Motor neuron (in vitro differentiated cells): ENCODE results near the gene BDP1. TPM values are rescaled to one million over a fixed set of nuclear protein-coding genes. Genes with fewer than 3 reads are reported as not detected.
"Not testable (repeated sequence)": the region's sequence is repeated elsewhere in the genome, so short reads cannot be mapped to it uniquely, and the experiment has no call there.

Experiments
- ATAC-seq, 8 experiments: fragments of 200-7000 bp; cut with Tn5 transposase; replicated peaks in 6 of 8; 2 replicates each; pipeline ENCODE4 v1.8.0; 2021; ENCODE audit warnings: mild to moderate bottlenecking in 8 of 8, moderate library complexity in 8 of 8
- H3K27ac ChIP-seq, 2 donors: fragments of 250-450 bp; sonication (Bioruptor Pico); 2 replicates each; pipeline ENCODE4 v1.9.0; 2021; ENCODE audit warnings: antibody characterized with exemption in 2 of 2, mild to moderate bottlenecking in 2 of 2, moderate library complexity in 1 of 2
- H3K4me1 ChIP-seq, 2 donors: fragments of 250-450 bp; sonication (Bioruptor Pico); replicated peaks in 1 of 2; 2 replicates each; pipeline ENCODE4 v1.6.1; 2021; ENCODE audit warnings: antibody characterized with exemption in 2 of 2, mild to moderate bottlenecking in 2 of 2, moderate library complexity in 1 of 2
- H3K4me3 ChIP-seq, 5 donors: fragments of 250-450 bp; sonication (Bioruptor Pico); 2 replicates each; pipeline ENCODE4 v1.9.0; 2021; ENCODE audit warnings: antibody characterized with exemption in 5 of 5, mild to moderate bottlenecking in 5 of 5, moderate library complexity in 4 of 5
- WGBS, 10 experiments: fragments of 450-650 bp; shearing (Covaris generic); methylation state at CpG; one replicate each; pipeline ENCODE4 v1.0.0; 2022; 5-methylcytosine and 5-hydroxymethylcytosine counted together
- in situ Hi-C, 9 experiments: fragments of 400-800 bp; cut with MboI; loops; one replicate each; pipeline ENCODE4 v1.15.0; 2021; ENCODE audit warnings: low sequenced_read_pairs in 9 of 9, low pct_unique_long_range_greater_than_20kb in 2 of 9; ENCODE audit not compliant: unreplicated experiment in 9 of 9
- total RNA-seq, 8 experiments: library from RNA; unstranded; fragments of 300-600 nt; gene quantifications; 2 replicates each; pipeline versions ENCODE4 v1.2.3 to v1.2.4, GENCODE V29; 2022

The BDP1 gene
- total RNA-seq, 8 experiments from 2014 or later = 16.5 to 42.3 (median 25.1) TPM

- H3K27ac ChIP-seq, in situ Hi-C loops, H3K4me1 ChIP-seq: not testable (repeated sequence)
- peak in 7 of 8 experiments; percentile 50 to 86 (median 83) for ATAC-seq
- H3K4me3 ChIP-seq = peak overlapping the region; percentile 26 to 39 (median 35)
- WGBS, 10 experiments = 20% methylated on average over 1 of the region's 20 CpGs; no CpG with 5 or more reads in 9 of the 10 experiments
Measured at GRCh38 chr5:71445523-71446152, 9.8 kb upstream of the BDP1 start.

- peak in 2 of 8 experiments; percentile 16 to 21 for ATAC-seq
- H3K27ac ChIP-seq, H3K4me1 ChIP-seq, in situ Hi-C loops: not testable (repeated sequence)
- WGBS, 10 experiments = 18 to 83% (median 59%) methylated on average over 2 to 7 of the region's 13 CpGs; no CpG with 5 or more reads in 5 of the 10 experiments
- peak overlapping the region in 1 of 5 donors; percentile 21 for H3K4me3 ChIP-seq
Measured at GRCh38 chr5:71446540-71447216, 8.8 kb upstream of the BDP1 start.

- WGBS, 10 experiments = 0% methylated on average over 1 of the region's 6 CpGs; no CpG with 5 or more reads in 9 of the 10 experiments
- H3K4me1 ChIP-seq, in situ Hi-C loops, H3K27ac ChIP-seq, H3K4me3 ChIP-seq: not testable (repeated sequence)
- ATAC-seq = peak; percentile 92 to 98 (median 96)
Measured at GRCh38 chr5:71447218-71447808, 8.1 kb upstream of the BDP1 start.

- H3K4me1 ChIP-seq = peaks cover 4 to 13% of the 10 kb centered on the region in 2 donors
- in situ Hi-C loops = no loop called here
- H3K4me3 ChIP-seq = no peak overlapping the region
- no peak overlapping the region for H3K27ac ChIP-seq
- no peak for ATAC-seq
- WGBS, 10 experiments = 0 to 46% (median 21%) methylated on average over 1 to 2 of the region's 2 CpGs; no CpG with 5 or more reads in 2 of the 10 experiments
Measured at GRCh38 chr5:71452876-71453275, 2.6 kb upstream of the BDP1 start.

- in situ Hi-C loops = no loop called here
- peak overlapping the region; percentile 68 to 97 (median 85) for H3K4me3 ChIP-seq
- peaks cover 8 to 20% of the 10 kb centered on the region in 2 donors for H3K4me1 ChIP-seq
- peak in 1 of 8 experiments; percentile 1 for ATAC-seq
- 0 to 85% (median 47%) methylated on average over 1 to 16 of the region's 19 CpGs; no CpG with 5 or more reads in 2 of the 10 experiments for WGBS, 10 experiments
- peak overlapping the region in 1 of 2 donors; percentile 7 for H3K27ac ChIP-seq
Measured at GRCh38 chr5:71454913-71455312, 538 bp upstream of the BDP1 start.

- WGBS, 10 experiments = 0 to 17% (median 0%) methylated on average over 2 to 4 of the region's 4 CpGs; no CpG with 5 or more reads in 1 of the 10 experiments
- in situ Hi-C loops = no loop called here
- no peak for ATAC-seq
- H3K4me3 ChIP-seq = peak overlapping the region; percentile 68 to 97 (median 85)
- peaks cover 8 to 20% of the 10 kb centered on the region in 2 donors for H3K4me1 ChIP-seq
- peak overlapping the region in 1 of 2 donors; percentile 94 for H3K27ac ChIP-seq
Measured at GRCh38 chr5:71456362-71456743, 902 bp downstream of the BDP1 start.

- H3K4me3 ChIP-seq = peak overlapping the region in 4 of 5 donors; percentile 68 to 97 (median 84)
- H3K4me1 ChIP-seq = peaks cover 8 to 20% of the 10 kb centered on the region in 2 donors
- no peak for ATAC-seq
- 81 to 96% (median 87%) methylated on average over 2 to 8 of the region's 8 CpGs for WGBS, 10 experiments
- in situ Hi-C loops = no loop called here
- no peak overlapping the region for H3K27ac ChIP-seq
Measured at GRCh38 chr5:71457106-71457505, 1.7 kb downstream of the BDP1 start.

- in situ Hi-C loops = no loop called here
- peaks cover 8 to 20% of the 10 kb centered on the region in 2 donors for H3K4me1 ChIP-seq
- no peak for ATAC-seq
- whole genome bisulfite sequencing, 10 experiments = 100% methylated on average over 1 of the region's 1 CpG; no CpG with 5 or more reads in 3 of the 10 experiments
- no peak overlapping the region for H3K27ac ChIP-seq
- no peak overlapping the region for H3K4me3 ChIP-seq
Measured at GRCh38 chr5:71460693-71461092, 5.2 kb downstream of the BDP1 start.

GRCh38 chr5:71461360-71461759, 5.9 kb downstream of the BDP1 start:
- Histone ChIP-seq H3K4me1 (peaks cover 8 to 20% of the 10 kb centered on the region in 2 donors), H3K4me3 (no peak overlapping the region), H3K27ac (no peak overlapping the region)
- 80 to 100% (median 98%) methylated on average over 1 to 3 of the region's 3 CpGs for WGBS, 10 experiments
- ATAC-seq = no peak
- in situ Hi-C loops = no loop called here

GRCh38 chr5:71471193-71471592, 15.7 kb downstream of the BDP1 start:
- WGBS, 10 experiments = 68 to 100% (median 92%) methylated on average over 1 to 7 of the region's 9 CpGs
- no peak for ATAC-seq
- in situ Hi-C loops = no loop called here
- H3K4me3 ChIP-seq = no peak overlapping the region
- no peak overlapping the region for H3K27ac ChIP-seq
- H3K4me1 ChIP-seq = no peaks in the 10 kb centered on the region

GRCh38 chr5:71475788-71476384, 20.4 kb downstream of the BDP1 start:
- 36 to 100% (median 75%) methylated on average over 1 to 3 of the region's 3 CpGs; no CpG with 5 or more reads in 3 of the 10 experiments for WGBS, 10 experiments
- peak in 3 of 8 experiments; percentile 39 to 62 (median 45) for ATAC-seq
- H3K4me3 ChIP-seq = no peak overlapping the region
- no peaks in the 10 kb centered on the region for H3K4me1 ChIP-seq
- no peak overlapping the region for H3K27ac ChIP-seq
- in situ Hi-C loops = loop anchor here in 1 of 9 experiments (25.0 kb wide), 1 partner anchor 161 kb away; no protein-coding TSS in a partner anchor

GRCh38 chr5:71481441-71481840, 26.0 kb downstream of the BDP1 start:
- in situ Hi-C loops = loop anchor here in 1 of 9 experiments (25.0 kb wide), 1 partner anchor 156 kb away; no protein-coding TSS in a partner anchor
- ATAC-seq = no peak

GRCh38 chr5:71482132-71482531, 26.7 kb downstream of the BDP1 start:
- H3K4me1 ChIP-seq = no peaks in the 10 kb centered on the region
- H3K4me3 ChIP-seq = no peak overlapping the region
- in situ Hi-C loops = loop anchor here in 1 of 9 experiments (25.0 kb wide), 1 partner anchor 155 kb away; no protein-coding TSS in a partner anchor
- peak in 1 of 8 experiments; percentile 69 for ATAC-seq
- 38 to 91% (median 64%) methylated on average over 1 to 2 of the region's 2 CpGs; no CpG with 5 or more reads in 3 of the 10 experiments for WGBS, 10 experiments
- H3K27ac ChIP-seq = no peak overlapping the region

More at GRCh38 chr5:71481441-71481840, 26.0 kb downstream of the BDP1 start:
- no peaks in the 10 kb centered on the region for H3K4me1 ChIP-seq
- H3K27ac ChIP-seq = no peak overlapping the region
- no peak overlapping the region for H3K4me3 ChIP-seq
